Upper lobe of left lung (tissue), 4 donors: ENCODE data around the gene ARHGAP15.

Source experiments
- EP300 ChIP-seq, 4 donors: sonication (generic); formaldehyde crosslinking; IDR thresholded peaks; one replicate each; pipeline ENCODE4 v1.5.1; 2017; ENCODE audit warnings: antibody characterized with exemption in 4 of 4, control low read depth in 2 of 4
- POLR2A ChIP-seq, 4 donors: fragments of 450-650 bp; IDR thresholded peaks; one replicate each; pipeline ENCODE4 v1.5.1; 2016 to 2017; ENCODE audit warnings: antibody characterized with exemption in 4 of 4, mild to moderate bottlenecking in 2 of 4
- POLR2AphosphoS5 ChIP-seq, 2 donors: sonication (generic); formaldehyde crosslinking; IDR thresholded peaks; one replicate each; pipeline ENCODE4 v1.5.1; 2017; ENCODE audit warnings: antibody characterized with exemption in 2 of 2
- TF ChIP-seq, protein P1 (sequence below), 6 experiments: fragments of 450-650 bp in 4 of 6; fragments of 200-600 bp in 2 of 6; sonication (generic) in 2 of 6; IDR thresholded peaks; one replicate each; pipeline ENCODE4 v1.5.1; 2016 to 2019; ENCODE audit warnings: antibody characterized with exemption in 6 of 6

DNA sequence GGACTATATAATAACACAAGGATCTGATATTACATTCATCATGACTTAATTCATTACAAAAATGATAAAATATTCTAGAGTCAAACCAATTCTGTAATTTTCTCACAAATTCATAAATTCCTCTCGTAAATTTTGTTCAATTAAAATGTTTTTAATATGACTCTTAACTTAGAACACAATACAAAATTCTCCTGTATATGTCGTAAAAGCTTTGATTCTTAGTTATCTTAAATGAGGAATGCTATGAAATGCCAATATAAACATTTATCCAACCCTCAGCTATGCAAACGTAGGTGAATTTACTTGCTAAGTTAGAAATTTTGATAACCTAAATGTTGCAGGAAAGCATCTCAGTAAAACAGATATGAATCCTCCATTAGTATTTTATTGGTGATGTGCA lies 28.9 kb downstream of the ARHGAP15 start:
- no peak for TF ChIP-seq POLR2A (IDR thresholded peaks at IDR 0.05)
- TF ChIP-seq, protein P1, sequence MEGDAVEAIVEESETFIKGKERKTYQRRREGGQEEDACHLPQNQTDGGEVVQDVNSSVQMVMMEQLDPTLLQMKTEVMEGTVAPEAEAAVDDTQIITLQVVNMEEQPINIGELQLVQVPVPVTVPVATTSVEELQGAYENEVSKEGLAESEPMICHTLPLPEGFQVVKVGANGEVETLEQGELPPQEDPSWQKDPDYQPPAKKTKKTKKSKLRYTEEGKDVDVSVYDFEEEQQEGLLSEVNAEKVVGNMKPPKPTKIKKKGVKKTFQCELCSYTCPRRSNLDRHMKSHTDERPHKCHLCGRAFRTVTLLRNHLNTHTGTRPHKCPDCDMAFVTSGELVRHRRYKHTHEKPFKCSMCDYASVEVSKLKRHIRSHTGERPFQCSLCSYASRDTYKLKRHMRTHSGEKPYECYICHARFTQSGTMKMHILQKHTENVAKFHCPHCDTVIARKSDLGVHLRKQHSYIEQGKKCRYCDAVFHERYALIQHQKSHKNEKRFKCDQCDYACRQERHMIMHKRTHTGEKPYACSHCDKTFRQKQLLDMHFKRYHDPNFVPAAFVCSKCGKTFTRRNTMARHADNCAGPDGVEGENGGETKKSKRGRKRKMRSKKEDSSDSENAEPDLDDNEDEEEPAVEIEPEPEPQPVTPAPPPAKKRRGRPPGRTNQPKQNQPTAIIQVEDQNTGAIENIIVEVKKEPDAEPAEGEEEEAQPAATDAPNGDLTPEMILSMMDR (IDR thresholded peaks at IDR 0.05) = no peak
- TF ChIP-seq POLR2AphosphoS5 (IDR thresholded peaks at IDR 0.05) = no peak
- no peak for TF ChIP-seq EP300 (IDR thresholded peaks at IDR 0.05)
